ENCODE measurements around the gene FXYD6. TPM values are rescaled to one million over a fixed set of nuclear protein-coding genes. Genes with fewer than 3 reads are reported as not detected.
A peak's percentile ranks its signal among the peaks of the same experiment; 100 is the strongest.
"Not testable (repeated sequence)": the region's sequence is repeated elsewhere in the genome, so short reads cannot be mapped to it uniquely, and the experiment has no call there.

The FXYD6 gene
- total and polyA plus RNA-seq, 7 donors = 12.3 to 305 (median 243) TPM

DNA sequence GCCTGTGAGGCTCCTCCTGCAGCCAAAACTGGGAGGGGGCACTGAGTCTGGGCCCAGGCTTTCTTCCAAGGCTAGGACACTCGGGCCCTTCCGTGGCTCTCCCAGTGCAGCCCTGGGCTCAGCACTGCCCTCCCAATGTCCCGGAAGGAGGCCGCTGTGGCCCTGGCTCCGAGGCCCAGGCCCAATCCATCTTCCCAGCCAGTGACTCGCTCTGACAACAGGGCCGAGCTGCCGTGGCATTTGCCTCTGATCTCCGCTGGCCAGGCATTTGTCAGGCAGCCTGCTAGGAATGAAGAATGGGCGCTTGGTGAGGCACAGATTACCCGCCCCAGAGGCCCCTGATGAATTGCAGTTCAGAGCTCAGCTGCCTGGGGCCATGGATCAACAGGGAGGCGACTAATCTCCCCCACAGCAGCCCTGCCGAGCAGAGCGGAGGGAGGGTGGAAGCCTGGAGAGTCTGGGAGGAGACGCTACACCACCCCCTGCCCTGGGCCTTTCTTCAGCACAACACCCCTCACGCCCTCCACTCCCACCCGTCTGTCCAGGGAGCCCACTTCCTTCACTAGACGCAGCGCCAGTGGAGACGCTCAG is 60.2 kb downstream of the FXYD6 start:
- H3K36me3 ChIP-seq = no peaks in the 10 kb centered on the region
- 84 to 85% methylated on average over 20 of the region's 20 CpGs for WGBS, 2 donors
- no peaks in the 10 kb centered on the region for H3K9me3 ChIP-seq
- DNase-seq = no peak
- no peak for TF ChIP-seq EP300 (IDR thresholded peaks at IDR 0.05)
- peaks cover 0 to 35% (median 31%) of the 10 kb centered on the region in 4 donors for H3K4me1 ChIP-seq
- intact Hi-C loops (cut with DNase I) = no loop called here
- H3K27me3 ChIP-seq = no peaks in the 10 kb centered on the region
- H3K27ac ChIP-seq = peak overlapping the region; percentile 17 to 69 (median 40)
- H3K4me3 ChIP-seq = no peak overlapping the region

DNA sequence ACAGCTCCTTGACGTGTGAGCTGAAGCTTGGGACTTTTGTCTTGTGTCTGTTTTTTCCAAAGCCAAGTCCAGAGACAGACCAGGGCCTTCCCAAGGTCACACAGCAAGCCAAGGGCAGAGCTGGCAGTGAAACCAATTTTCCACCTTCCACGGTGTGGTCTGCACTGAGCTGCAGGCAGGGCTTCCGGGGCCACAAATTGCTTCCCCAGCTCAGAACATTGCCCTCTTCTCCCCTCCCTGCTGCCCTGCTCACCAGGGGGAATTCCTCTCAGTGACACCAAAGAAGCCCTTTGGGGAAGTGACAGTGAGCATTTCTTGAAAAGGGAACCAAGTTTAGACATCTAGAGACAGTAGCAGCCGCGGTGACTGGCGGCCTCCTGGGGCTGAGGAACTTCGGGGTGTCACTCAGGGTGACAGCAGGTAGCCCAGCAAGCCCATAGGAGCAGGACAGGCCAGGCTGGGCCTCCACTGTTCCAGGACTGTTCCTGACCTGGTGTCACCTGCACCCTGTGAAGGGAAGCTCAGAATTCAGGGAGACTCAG is 61.1 kb downstream of the FXYD6 start:
- no peaks in the 10 kb centered on the region for H3K27me3 ChIP-seq
- H3K36me3 ChIP-seq = no peaks in the 10 kb centered on the region
- peak overlapping the region; percentile 17 to 69 (median 40) for H3K27ac ChIP-seq
- intact Hi-C loops (cut with DNase I) = no loop called here
- H3K4me3 ChIP-seq = no peak overlapping the region
- no peak for DNase-seq
- 31 to 36% methylated on average over 7 of the region's 7 CpGs for WGBS, 2 donors
- H3K4me1 ChIP-seq = peaks cover 0 to 35% (median 31%) of the 10 kb centered on the region in 4 donors
- no peak for TF ChIP-seq POLR2A (IDR thresholded peaks at IDR 0.05)
- no peak for TF ChIP-seq CTCF (IDR thresholded peaks at IDR 0.05)
- TF ChIP-seq EP300 (IDR thresholded peaks at IDR 0.05) = no peak
- TF ChIP-seq POLR2AphosphoS5 (IDR thresholded peaks at IDR 0.05) = no peak
- no peaks in the 10 kb centered on the region for H3K9me3 ChIP-seq

DNA sequence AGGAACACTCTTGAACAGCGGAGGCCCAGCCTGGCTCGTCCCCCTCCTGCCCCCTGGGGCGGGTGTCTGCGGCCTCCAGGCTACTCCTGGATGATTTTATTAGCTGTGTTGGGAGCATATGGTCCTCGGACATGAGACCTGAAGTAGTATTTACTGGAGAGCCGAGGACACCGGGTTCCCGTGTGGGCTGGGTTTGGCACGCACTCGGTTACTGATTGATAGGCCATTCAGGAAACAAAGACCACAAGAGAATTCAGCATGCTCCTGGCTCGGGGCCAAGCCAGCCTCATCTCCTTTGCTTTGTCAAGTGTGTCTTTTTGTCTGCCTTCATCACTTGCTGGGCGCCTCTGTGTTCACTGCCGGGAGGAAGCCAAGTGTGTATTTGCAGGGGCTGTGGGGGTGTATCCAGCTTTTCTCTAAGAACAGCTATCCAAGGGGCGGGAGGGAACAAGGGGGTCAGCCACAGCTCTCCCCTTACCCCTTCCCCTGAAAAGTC is 61.6 kb downstream of the FXYD6 start:
- H3K4me3 ChIP-seq = no peak overlapping the region
- peak overlapping the region in 2 of 4 donors; percentile 34 to 69 for H3K27ac ChIP-seq
- intact Hi-C loops (cut with DNase I) = no loop called here
- no peaks in the 10 kb centered on the region for H3K9me3 ChIP-seq
- peaks cover 0 to 35% (median 31%) of the 10 kb centered on the region in 4 donors for H3K4me1 ChIP-seq
- H3K27me3 ChIP-seq = no peaks in the 10 kb centered on the region
- DNase-seq = peak; percentile 89
- 14 to 18% methylated on average over 14 of the region's 14 CpGs for WGBS, 2 donors
- TF ChIP-seq CTCF (IDR thresholded peaks at IDR 0.05) (no peak), POLR2AphosphoS5 (IDR thresholded peaks at IDR 0.05) (no peak), EP300 (IDR thresholded peaks at IDR 0.05) (no peak), POLR2A (IDR thresholded peaks at IDR 0.05) (no peak)
- no peaks in the 10 kb centered on the region for H3K36me3 ChIP-seq

GRCh38 chr11:117814204-117814765 is 62.2 kb downstream of the FXYD6 start:
- intact Hi-C loops (cut with DNase I) = no loop called here
- H3K36me3 ChIP-seq = no peaks in the 10 kb centered on the region
- TF ChIP-seq POLR2A (IDR thresholded peaks at IDR 0.05) = no peak
- no peak for TF ChIP-seq CTCF (IDR thresholded peaks at IDR 0.05)
- TF ChIP-seq POLR2AphosphoS5 (IDR thresholded peaks at IDR 0.05) = no peak
- TF ChIP-seq EP300 (IDR thresholded peaks at IDR 0.05) = no peak
- H3K4me1 ChIP-seq = peaks cover 0 to 35% (median 31%) of the 10 kb centered on the region in 4 donors
- peak overlapping the region in 1 of 4 donors; percentile 34 for H3K27ac ChIP-seq
- H3K4me3 ChIP-seq = no peak overlapping the region
- DNase-seq = no peak
- no peaks in the 10 kb centered on the region for H3K27me3 ChIP-seq
- WGBS, 2 donors = 38 to 63% methylated on average over 7 of the region's 7 CpGs
- H3K9me3 ChIP-seq = no peaks in the 10 kb centered on the region

- peak overlapping the region in 1 of 4 donors; percentile 52 for H3K27ac ChIP-seq
- H3K27me3 ChIP-seq; H3K36me3 ChIP-seq; H3K4me1 ChIP-seq; H3K9me3 ChIP-seq; intact Hi-C loops (cut with DNase I); DNase-seq; H3K4me3 ChIP-seq: not testable (repeated sequence)
- 83 to 94% methylated on average over 12 of the region's 12 CpGs for WGBS, 2 donors
Measured at GRCh38 chr11:117810056-117810451, 66.4 kb downstream of the FXYD6 start.

Measured in sigmoid colon (tissue), 7 donors.